Esophagus (tissue), 2 donors: ENCODE measurements around the gene BRD3OS. TPM values are rescaled to one million over a fixed set of nuclear protein-coding genes. Genes with fewer than 3 reads are reported as not detected.

ENCODE experiments used
- H3K27ac ChIP-seq, 2 donors: one replicate each; pipeline ENCODE4 v1.5.1; 2013; ENCODE audit warnings: low read depth in 2 of 2, mild to moderate bottlenecking in 2 of 2, inconsistent platforms in 1 of 2, low read length in 1 of 2, moderate library complexity in 1 of 2
- H3K27me3 ChIP-seq, 2 donors: one replicate each; pipeline ENCODE4 v1.6.1; 2013; ENCODE audit warnings: low read length in 2 of 2, control low read depth in 1 of 2, mild to moderate bottlenecking in 1 of 2; ENCODE audit not compliant: insufficient read depth in 2 of 2, control insufficient read depth in 1 of 2
- H3K36me3 ChIP-seq, 2 donors: one replicate each; pipeline ENCODE4 v1.6.1; 2013; ENCODE audit warnings: low read length in 1 of 2; ENCODE audit not compliant: control insufficient read depth in 2 of 2, insufficient read depth in 2 of 2
- H3K4me1 ChIP-seq, 2 donors: one replicate each; pipeline ENCODE4 v1.6.1; 2013; ENCODE audit warnings: low read length in 1 of 2; ENCODE audit not compliant: control insufficient read depth in 2 of 2, insufficient read depth in 2 of 2
- H3K4me3 ChIP-seq, 2 donors: one replicate each; pipeline ENCODE4 v1.5.1; 2013; ENCODE audit warnings: low read length in 2 of 2, mild to moderate bottlenecking in 2 of 2, low read depth in 1 of 2, moderate library complexity in 1 of 2
- H3K9me3 ChIP-seq, 2 donors: one replicate each; pipeline ENCODE4 v1.6.1; 2013; ENCODE audit warnings: mild to moderate bottlenecking in 2 of 2, low read depth in 1 of 2, low read length in 1 of 2, moderate library complexity in 1 of 2; ENCODE audit not compliant: control insufficient read depth in 2 of 2, insufficient read depth in 1 of 2
- WGBS, 2 donors: extraction: QIAGEN DNeasy Blood & Tissue Kit; methylation state at CpG; one replicate each; pipeline ENCODE4 v1.1.7; 2013; 5-methylcytosine and 5-hydroxymethylcytosine counted together
- polyA plus RNA-seq, 2 donors: library from polyadenylated mRNA; stranded (reverse); fragments of 200-250 nt; gene quantifications; one replicate each; pipeline ENCODE4 v1.2.3, GENCODE V29; 2013
- donor health status: healthy with polysubstance abuse.
- donor health status: Bipolar disorder and iron deficiency.

Gene BRD3OS
- polyA plus RNA-seq, 2 donors, result 2.7 to 3.5 TPM

DNA sequence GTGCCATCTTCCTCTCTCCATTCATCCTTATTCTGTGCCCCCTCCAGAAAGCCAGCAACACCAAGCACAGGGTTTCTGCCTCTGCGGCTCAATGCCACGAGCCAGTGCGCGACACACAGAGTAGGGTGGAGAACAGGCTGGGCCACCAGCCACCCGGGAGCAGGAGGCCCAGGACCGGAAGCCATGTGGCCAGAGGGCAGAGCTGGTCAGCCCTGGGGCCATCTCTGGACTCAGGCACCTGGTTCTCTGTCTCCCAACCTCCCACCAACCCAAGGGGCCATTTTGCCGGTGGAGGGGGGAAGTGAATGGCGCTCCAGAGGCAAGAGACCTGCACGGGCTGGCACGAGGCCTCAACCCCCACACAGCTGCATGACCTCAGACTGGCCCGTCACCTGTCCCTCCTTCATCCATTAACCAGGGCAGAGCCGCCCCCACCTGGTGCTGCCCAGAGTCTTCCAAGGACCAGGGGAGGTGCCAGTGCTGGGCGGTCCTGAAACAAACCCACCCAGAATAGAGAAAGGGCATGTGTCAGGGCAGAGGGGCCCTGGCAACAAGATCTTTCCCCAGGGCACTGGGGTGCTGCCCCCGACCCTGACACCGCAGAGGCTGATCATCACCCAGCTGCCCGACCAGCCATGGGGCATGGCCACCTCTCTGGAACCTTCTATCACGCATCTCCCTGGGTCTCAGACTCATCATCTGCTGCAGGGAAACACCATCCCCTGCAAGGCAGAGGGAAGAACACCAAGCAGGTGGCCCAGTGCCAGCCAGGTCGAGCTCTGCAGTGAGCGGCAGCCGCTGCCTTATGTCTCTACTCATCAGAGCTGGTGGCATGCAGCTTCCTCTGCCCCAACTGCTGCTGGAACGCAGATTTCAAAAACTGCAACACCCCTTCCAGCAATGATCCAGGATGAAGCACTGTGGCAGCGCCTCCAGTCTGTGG lies 45.1 kb upstream of the BRD3OS start:
- WGBS, 2 donors, result 68 to 81% methylated on average over 21 to 22 of the region's 22 CpGs
- H3K27me3 ChIP-seq, result no peaks in the 10 kb centered on the region
- H3K36me3 ChIP-seq, result no peaks in the 10 kb centered on the region
- H3K4me3 ChIP-seq, result no peak overlapping the region
- H3K9me3 ChIP-seq, result no peaks in the 10 kb centered on the region
- no peak overlapping the region for H3K27ac ChIP-seq
- H3K4me1 ChIP-seq, result peaks cover 4 to 5% of the 10 kb centered on the region in 2 donors

DNA sequence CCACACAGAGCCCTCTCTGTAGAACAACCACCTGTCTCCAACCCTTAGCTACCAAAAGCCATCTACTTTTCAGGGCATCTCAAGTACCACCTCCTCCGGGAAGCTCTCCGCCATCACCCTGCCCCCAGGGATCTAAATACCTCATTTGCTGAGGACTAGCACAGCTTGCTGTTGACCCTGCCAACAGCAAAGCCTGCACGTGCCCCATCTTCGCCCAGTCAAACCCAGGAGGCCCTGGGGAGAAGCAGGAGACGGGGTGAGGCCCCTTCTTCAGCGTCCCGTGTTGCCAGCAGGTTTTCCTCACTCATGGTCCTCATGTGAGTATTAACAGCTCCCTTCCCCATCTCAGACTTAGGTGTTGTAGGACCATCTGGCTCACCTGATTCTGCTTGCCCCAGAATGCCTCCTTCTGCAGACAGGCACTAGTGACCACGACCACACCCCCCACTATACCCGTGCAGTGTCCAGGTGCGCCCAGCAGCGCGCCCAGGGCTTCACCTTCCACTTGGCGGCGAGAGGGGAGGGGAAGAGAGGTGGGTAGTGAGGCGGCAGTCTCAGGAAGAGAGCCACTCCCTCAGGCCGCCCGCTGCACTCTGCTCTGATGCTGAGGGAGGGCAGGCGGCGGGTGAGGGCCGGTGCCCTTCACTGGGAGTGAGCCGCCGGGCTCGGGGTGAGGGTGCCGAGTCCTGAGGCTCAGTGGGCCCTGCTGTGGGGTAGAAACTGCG lies 44.3 kb upstream of the BRD3OS start:
- WGBS, 2 donors, result 79 to 87% methylated on average over 25 of the region's 25 CpGs
- Histone ChIP-seq H3K27me3 (no peaks in the 10 kb centered on the region), H3K4me3 (no peak overlapping the region), H3K36me3 (peaks cover 0 to under 1% of the 10 kb centered on the region in 2 donors), H3K27ac (no peak overlapping the region), H3K4me1 (peaks cover 4 to 5% of the 10 kb centered on the region in 2 donors), H3K9me3 (no peaks in the 10 kb centered on the region)

DNA sequence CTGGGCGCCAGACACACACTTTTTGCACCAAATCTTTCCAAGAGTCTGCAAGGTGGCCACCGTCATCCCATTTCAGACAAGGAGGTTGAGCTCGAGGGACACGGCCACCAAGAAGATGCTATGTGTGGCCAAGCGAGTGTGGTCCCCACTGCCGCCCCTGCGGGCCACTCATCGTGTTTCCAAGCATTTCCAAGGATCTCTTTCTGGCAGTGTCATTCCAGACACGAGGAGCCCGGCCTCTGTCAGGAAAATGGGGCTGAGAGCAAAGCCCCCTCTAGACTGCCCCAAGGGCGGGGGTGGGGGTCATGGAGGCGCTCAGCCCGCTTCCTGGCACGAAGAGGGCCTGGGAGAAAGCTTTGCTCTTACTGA lies 43.7 kb upstream of the BRD3OS start:
- Histone ChIP-seq H3K27ac (no peak overlapping the region), H3K4me1 (peaks cover 4 to 5% of the 10 kb centered on the region in 2 donors), H3K9me3 (no peaks in the 10 kb centered on the region), H3K27me3 (no peaks in the 10 kb centered on the region), H3K36me3 (peaks cover 0 to 2% of the 10 kb centered on the region in 2 donors), H3K4me3 (no peak overlapping the region)
- WGBS, 2 donors, result 85 to 89% methylated on average over 14 of the region's 14 CpGs

DNA sequence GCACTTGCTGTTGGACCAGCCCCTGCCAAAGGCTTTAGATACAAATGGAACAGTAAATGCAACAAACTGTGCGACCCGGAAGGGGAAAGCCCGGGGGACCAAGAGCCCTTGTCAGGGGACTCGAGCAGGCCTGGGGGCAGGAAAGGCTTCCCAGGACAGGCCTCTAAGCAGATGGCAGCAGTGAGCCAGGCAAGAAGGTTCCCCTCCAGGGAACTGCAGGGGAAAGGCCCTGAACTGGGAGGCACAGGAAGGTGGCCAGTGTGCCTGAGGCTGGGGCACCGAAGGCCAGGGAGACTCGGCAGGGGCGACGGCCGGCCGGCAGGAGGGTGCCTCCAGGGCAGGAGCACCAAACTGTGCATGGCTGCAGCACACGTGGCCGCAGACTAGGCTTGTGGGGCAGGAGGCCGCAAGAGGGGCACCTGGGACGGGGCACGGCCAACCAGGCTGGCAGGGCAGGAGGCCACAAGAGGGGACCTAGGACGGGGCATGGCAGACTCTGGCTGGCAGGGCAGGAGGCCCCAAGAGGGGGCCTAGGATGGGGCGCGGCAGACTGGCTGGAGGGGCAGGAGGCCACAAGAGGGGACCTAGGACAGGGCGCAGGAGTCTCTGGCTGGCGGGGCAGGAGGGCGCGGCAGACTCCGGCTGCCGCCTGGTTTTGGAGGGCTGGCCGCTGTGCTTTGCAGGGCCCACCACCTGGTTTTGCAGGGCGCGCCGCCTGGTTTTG lies 43.2 kb upstream of the BRD3OS start:
- H3K4me1 ChIP-seq, result peaks cover 4 to 5% of the 10 kb centered on the region in 2 donors
- no peak overlapping the region for H3K4me3 ChIP-seq
- 85 to 88% methylated on average over 28 of the region's 28 CpGs for WGBS, 2 donors
- H3K9me3 ChIP-seq, result no peaks in the 10 kb centered on the region
- H3K27ac ChIP-seq, result no peak overlapping the region
- H3K36me3 ChIP-seq, result peaks cover 0 to 2% of the 10 kb centered on the region in 2 donors
- H3K27me3 ChIP-seq, result no peaks in the 10 kb centered on the region

DNA sequence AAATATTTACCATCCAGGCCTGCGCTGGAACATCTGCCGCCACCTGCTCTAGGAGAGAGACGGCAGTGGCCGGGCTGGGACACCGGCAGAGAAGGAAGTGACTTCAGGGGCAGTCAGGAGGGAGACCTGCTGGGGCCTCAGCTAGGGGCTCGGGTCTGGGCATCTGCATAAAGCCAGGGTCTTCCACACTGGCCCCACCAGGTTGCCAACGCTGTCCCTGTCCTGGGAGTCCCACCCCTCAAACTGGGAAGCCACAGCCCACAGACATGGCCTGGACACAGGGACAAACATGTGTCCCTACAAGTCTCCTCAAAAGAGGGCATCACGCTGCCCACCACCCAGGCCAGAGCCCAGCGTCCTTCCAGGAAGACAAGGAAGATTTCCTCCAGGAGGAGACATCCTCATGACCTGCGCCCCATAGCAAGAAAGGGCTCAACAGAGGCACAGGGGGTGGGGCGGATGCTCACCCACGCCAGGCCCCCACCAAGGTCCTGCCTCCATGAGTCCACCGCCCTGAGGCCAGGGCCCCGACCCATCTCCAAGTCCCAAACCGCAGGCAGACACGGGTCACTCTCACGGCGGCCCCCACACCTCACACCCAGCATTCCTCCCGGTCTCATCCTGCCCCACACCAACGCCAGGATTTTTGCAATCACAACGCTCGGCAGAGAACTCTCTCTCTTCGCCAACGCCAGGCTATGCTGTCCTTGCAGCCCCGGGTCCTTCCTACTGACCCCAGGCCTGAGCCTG lies 42.1 kb upstream of the BRD3OS start:
- WGBS, 2 donors, result 87 to 89% methylated on average over 25 of the region's 25 CpGs
- Histone ChIP-seq H3K4me3 (no peak overlapping the region), H3K27ac (no peak overlapping the region), H3K36me3 (peaks cover 0 to 2% of the 10 kb centered on the region in 2 donors), H3K4me1 (peaks cover 4 to 5% of the 10 kb centered on the region in 2 donors), H3K27me3 (no peaks in the 10 kb centered on the region), H3K9me3 (no peaks in the 10 kb centered on the region)

DNA sequence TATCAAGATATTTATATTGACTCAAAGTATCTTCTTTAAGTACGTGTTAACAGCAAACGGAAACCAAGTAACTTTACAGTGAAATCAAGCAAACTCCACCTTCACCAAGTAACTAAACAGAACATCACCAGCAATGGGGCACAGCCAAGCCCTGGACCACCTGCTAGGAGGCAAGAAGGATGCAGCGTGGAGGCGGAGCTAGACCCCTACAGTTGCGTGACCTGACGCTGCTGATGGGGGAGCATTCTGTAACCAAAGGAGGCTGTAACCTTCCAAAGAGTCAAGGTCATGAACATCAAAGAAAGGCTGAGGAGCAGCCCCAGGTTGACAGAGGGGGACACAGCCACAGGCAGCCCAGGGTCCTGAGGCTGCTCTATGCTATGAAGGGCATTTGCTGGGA lies 39.2 kb upstream of the BRD3OS start:
- Histone ChIP-seq H3K9me3 (no peaks in the 10 kb centered on the region), H3K36me3 (peaks cover 0 to 2% of the 10 kb centered on the region in 2 donors), H3K27ac (no peak overlapping the region), H3K4me1 (peaks cover 0 to 9% of the 10 kb centered on the region in 2 donors), H3K27me3 (no peaks in the 10 kb centered on the region), H3K4me3 (no peak overlapping the region)
- WGBS, 2 donors, result 73 to 75% methylated on average over 6 of the region's 6 CpGs

DNA sequence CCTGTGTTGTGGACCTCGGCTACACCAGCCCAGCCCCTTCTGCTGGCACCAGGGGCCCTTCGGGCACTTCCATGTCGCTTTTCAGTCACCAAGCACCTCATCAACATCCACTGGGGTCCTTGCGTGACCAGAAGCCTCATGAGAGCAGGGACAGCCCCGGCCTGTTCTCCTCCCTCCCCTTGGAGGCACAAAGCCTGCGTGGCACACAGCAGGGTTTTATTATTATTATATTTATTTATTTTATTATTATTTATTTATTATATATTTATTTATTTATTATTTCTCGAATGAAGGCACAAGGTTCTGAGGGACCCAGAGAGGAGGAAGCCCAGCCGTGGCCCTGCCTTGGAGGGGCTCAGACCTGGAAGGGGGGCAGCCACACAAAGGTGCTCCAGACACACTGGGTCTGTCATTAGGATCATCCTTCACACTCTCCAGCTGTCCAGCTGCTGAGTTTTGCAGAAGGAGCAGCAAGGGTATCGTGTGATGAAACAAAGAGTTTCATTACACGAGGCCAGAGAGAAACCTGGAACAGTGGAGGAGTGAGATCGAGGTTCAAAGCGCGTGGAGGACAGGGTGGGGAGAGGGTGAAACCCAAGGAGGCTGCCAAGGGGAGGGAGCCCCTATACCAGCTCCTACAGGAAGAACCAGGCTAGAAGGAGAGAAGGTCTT lies 38.4 kb upstream of the BRD3OS start:
- WGBS, 2 donors, result 85 to 86% methylated on average over 13 of the region's 13 CpGs
- Histone ChIP-seq H3K4me1 (peaks cover 0 to 13% of the 10 kb centered on the region in 2 donors), H3K36me3 (peaks cover 0 to 2% of the 10 kb centered on the region in 2 donors), H3K27me3 (no peaks in the 10 kb centered on the region), H3K4me3 (no peak overlapping the region), H3K27ac (no peak overlapping the region), H3K9me3 (no peaks in the 10 kb centered on the region)

DNA sequence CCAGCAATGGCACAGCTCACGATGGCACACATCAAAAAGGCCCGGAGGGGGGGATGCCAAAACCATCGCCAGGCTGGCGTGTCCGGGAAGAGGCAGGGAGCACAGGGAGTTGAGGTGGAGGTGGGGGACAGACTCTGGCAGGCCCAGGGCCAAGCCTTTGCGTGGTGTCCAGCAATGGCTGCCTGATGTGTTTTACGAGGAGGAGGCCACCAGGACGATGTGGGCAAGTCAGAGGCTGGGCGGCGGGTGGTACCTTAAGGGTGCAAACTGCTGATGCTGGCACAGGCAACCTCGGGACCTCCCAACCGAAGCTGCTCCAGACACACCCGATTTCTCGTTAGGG lies 37.9 kb upstream of the BRD3OS start:
- Histone ChIP-seq H3K36me3 (peaks cover 0 to 2% of the 10 kb centered on the region in 2 donors), H3K9me3 (no peaks in the 10 kb centered on the region), H3K4me1 (peaks cover 0 to 13% of the 10 kb centered on the region in 2 donors), H3K27me3 (no peaks in the 10 kb centered on the region), H3K4me3 (no peak overlapping the region), H3K27ac (no peak overlapping the region)
- WGBS, 2 donors, result 79 to 81% methylated on average over 14 of the region's 14 CpGs
